ENCODE results near the gene CACNB2. TPM values are rescaled to one million over a fixed set of nuclear protein-coding genes. Genes with fewer than 3 reads are reported as not detected.

The CACNB2 gene
- total and polyA plus RNA-seq, 10 of the 15 experiments (the other 5 are each of a cell fraction or from before 2014, with no cell fraction given), result 0.62 to 8.1 (median 1.2) TPM

DNA sequence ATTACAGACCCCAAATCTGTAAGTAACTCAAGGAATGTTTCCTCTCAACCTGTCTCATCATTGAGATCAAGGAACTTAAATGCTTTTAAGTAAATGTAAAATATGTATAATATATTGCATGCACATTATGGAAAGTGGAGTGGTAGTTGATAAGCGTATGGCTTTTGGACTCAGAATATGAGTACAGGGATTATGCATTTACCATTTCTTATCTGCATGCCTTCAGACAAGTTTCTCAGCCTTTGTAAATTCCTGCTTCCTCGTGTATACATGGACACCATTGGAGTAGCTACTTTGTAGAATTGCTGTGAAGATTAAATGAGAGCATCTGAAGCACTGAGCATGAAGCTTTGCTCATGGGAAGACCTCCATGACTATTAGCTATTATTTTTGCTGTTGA is 70.5 kb downstream of the CACNB2 start:
- DNase-seq (ENCODE audit: low read depth, low spot score) (no peak), FAIRE-seq (no peak), ATAC-seq (no peak)
- no peaks in the 10 kb centered on the region for H3K9me3 ChIP-seq (replicated peaks; ENCODE audit: control insufficient read depth, insufficient read depth, low read length)
- RAD21 ChIA-PET (ENCODE audit: unreplicated experiment), result no interaction called here
- WGBS (ENCODE audit: insufficient coverage, insufficient replicate concordance, low lambda C conversion rate, missing lambda C conversion rate), result 0% methylated on average over 2 of the region's 2 CpGs
- CTCF ChIA-PET, result interaction anchor here (0.6 to 1.8 kb wide), 3 partner anchors 12 to 54 kb away, joined by 3 to 6 read pairs (median 3); no protein-coding TSS in a partner anchor
- TF ChIP-seq SMC3 (IDR thresholded peaks at IDR 0.05; ENCODE audit: borderline replicate concordance, low read length) (no peak), NR2C2 (IDR thresholded peaks at IDR 0.05; ENCODE audit: borderline replicate concordance, control insufficient read depth, insufficient read length, low read depth) (no peak), MYB (IDR thresholded peaks at IDR 0.05; ENCODE audit: borderline replicate concordance, low read depth, low read length) (no peak), CHD1 (IDR thresholded peaks at IDR 0.05; ENCODE audit: low read depth, low read length) (no peak), SP1 (IDR thresholded peaks at IDR 0.05; ENCODE audit: low read depth, low read length) (no peak), CREB1 (IDR thresholded peaks at IDR 0.05; ENCODE audit: low read depth) (no peak), NFXL1 (IDR thresholded peaks at IDR 0.05; ENCODE audit: borderline replicate concordance) (no peak), CREM (IDR thresholded peaks at IDR 0.05; ENCODE audit: low read depth) (no peak), ZNF384 (IDR thresholded peaks at IDR 0.05; ENCODE audit: borderline replicate concordance, low read depth, low read length) (no peak)
- in situ Hi-C loops (cut with MboI) (no loop called here), intact Hi-C loops (cut with micrococcal nuclease; ENCODE audit: unreplicated experiment) (loop anchor here (10.0 kb wide), 1 partner anchor 336 kb away; no protein-coding TSS in a partner anchor)
- no peaks in the 10 kb centered on the region; a peak in 1 of 4 replicates for H3K27me3 ChIP-seq (replicated peaks in 1 of 2; ENCODE audit: control insufficient read depth in 2 of 2, insufficient read depth in 2 of 2, low read length in 1 of 2)
- H2AFZ ChIP-seq (ENCODE audit: control insufficient read depth, low read depth, low read length), result no peak overlapping the region
- no peak overlapping the region for H3K4me3 ChIP-seq
- H3K36me3 ChIP-seq (ENCODE audit: control insufficient read depth in 2 of 2, insufficient read depth in 2 of 2, low read length in 1 of 2), result no peaks in the 10 kb centered on the region
- no peak overlapping the region for H3K4me2 ChIP-seq (ENCODE audit: control insufficient read depth, insufficient read depth)
- no peak overlapping the region for H3K27ac ChIP-seq (ENCODE audit: control insufficient read depth, insufficient read depth)
- SMC1A ChIA-PET (ENCODE audit: uncharacterized antibody, unreplicated experiment), result interaction anchor here (0.6 to 1.2 kb wide), 3 partner anchors 106 to 605 kb away, joined by 3 to 4 read pairs (median 3); no protein-coding TSS in a partner anchor
- POLR2A ChIA-PET, result no interaction called here
- H3K79me2 ChIP-seq (ENCODE audit: control insufficient read depth, insufficient read depth, low read length), result no peaks in the 10 kb centered on the region
- H3K4me1 ChIP-seq (ENCODE audit: control insufficient read depth, insufficient read depth, low read length), result no peaks in the 10 kb centered on the region
- H4K20me1 ChIP-seq (ENCODE audit: control insufficient read depth, insufficient read depth), result no peaks in the 10 kb centered on the region
- H3K9ac ChIP-seq (ENCODE audit: control insufficient read depth, insufficient read depth, low read length), result no peak overlapping the region
- BruUV-seq (replicated peaks), result no TSS peak

Measured in GM12878 (cell line).